Stimulated activated CD8-positive, alpha-beta memory T cell treated with anti-CD3 and anti-CD28 coated beads, Interleukin-15, amount 100 ng/mL, for 1 hour (primary cell): Measurements from ENCODE around the gene USH2A.
"Not testable (repeated sequence)": the region's sequence is repeated elsewhere in the genome, so short reads cannot be mapped to it uniquely, and the experiment has no call there.

ENCODE experiments used
- DNase-seq: peaks from one replicate; pipeline ENCODE4 v3.0.0-alpha.2; 2020; ENCODE audit warnings: low read depth

The USH2A gene

DNA sequence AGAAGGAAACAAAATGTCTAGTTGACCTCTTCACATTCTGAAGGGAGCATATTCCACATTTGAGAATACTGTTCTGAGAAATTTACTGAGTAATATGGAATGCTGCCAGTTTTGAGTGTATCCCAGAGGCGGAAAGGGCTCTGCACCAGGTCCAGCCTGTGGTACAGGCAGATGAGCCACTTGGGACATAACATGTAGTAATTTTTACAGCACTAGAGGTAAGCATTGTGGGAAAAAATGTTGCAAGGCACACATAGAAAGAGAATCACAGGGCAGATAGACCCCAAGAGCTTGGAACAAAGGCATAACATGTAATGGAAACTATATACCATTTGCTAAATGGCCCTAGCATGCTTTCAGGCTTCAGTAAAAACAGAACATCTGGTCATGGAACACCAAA, 228.5 kb downstream of the USH2A start:
- DNase-seq: no peak

DNA sequence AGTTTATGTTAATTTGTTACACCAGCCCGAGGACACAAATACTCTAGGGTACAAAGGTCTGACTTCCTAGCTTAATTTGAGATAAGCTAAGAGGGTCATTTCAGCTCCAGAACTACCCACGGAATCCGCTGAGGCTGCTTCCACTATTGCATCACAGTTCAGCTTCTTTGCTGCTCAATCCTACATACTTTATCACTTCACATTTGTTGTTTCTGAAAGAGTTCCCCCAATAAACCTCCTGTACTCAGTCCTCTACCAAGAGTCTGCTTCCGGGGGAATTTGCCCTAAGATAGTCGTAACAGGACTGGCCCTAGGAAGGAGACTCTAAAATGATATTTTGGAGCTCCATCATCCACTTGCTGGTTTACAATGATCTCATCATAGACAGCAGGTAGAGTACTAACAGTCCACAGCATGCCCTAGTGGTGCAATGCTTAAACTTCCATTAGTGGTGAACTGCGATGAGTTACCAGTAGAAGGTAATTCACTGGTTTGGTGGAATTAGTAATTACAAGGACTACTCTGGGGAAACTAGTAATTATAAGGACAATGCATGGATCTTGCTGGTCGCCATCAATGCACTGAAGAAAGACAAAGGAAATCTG, 229.3 kb downstream of the USH2A start:
- no peak for DNase-seq

DNA sequence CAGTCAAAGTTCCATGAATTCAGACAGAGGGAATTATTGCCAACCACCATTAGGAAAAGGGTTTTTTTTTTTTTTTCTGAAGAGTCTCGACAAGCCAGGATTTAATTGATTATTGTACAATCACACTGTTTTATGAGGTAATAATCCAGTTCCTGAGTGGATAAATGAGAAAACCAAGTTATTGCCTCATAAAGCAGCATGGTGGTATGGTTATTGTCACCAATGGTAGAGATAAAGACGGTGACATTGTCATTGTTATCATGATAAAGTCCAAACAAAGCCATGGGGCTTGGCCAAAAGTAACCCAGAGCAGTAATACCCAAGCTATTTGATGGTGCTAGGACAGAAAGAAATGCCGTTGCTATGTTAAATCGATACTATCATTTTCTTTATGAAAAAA, 232.8 kb downstream of the USH2A start:
- no peak for DNase-seq

DNA sequence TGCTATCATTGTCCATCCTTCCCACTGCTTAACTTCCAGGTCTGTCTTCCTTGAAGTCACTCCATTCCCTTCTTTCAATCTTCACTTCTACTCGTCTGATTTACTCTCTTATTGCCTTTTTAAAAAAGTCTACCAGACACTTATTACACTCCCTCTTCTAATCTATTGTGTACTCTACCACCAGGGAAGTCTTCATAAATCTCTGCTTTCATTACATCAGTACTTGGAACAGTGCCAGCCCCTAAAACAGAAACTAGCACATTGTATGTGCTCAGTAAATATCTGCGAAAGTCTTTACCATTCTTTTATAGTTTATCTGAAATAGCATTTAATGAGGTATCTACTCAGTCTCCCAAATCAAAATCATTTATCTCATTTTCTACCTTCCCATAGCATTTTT, 236.4 kb downstream of the USH2A start:
- DNase-seq: no peak

DNA sequence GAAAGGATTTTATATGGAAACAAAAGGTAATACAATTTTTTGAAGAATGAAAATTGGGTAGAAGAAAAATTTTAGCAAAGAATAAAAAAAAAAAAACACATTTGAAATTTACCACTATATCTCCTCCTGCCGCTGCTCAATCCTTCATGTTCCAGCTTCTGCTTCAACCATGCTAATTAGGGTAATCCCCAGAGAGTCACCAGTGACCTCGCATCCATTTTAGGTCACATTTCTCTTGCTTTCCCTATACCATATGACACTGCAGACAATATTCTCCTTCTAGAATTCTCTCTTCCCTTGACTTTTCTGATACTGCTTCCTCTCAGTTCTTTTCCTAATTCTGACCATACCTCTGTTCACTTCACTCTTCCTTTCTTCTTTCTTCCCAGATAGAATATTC, 237.1 kb downstream of the USH2A start:
- no peak for DNase-seq

DNA sequence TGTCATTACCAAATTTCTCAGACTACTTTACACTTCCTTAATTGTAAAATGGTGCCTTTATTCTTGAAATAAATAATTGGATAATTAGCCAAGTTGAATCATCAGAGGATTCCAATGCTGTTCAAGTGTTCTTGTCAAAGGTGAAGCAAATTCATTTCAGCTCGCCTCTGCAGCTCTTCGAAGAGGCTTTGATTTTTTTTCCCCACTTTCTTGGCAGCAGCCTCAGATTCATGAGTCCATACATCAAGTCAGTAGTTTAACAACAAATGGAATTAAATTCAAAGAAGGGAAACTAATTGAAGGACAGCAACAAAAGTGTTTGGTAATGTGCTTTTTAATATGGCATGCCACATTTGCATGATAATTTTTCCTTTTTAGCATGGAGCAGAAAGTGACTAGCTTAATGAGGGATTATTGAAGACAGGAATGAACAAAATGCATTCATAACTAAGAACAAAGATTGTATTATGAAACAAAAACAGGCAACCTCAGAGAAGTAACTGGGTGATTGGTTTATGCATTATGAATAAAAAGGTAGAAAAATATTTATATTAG, 239.0 kb downstream of the USH2A start:
- no peak for DNase-seq

DNA sequence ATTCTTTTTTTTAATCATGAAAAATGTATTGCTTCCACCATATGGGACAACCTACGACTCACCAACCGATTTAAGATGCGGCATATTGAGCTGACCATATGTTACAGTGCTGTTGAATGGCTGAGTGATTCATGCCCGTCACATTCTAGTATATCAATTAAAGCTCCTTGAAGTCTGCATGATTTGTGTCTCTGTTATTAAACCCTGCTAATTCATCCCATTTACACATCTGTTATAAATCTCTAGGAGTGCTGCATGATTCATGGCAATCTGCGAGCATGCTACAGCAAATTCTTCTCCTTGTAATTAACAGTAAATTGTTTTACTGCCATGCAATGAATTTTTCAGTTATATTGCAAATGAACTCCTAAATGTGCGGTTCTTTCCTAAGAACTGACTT, 239.8 kb downstream of the USH2A start:
- no peak for DNase-seq

DNA sequence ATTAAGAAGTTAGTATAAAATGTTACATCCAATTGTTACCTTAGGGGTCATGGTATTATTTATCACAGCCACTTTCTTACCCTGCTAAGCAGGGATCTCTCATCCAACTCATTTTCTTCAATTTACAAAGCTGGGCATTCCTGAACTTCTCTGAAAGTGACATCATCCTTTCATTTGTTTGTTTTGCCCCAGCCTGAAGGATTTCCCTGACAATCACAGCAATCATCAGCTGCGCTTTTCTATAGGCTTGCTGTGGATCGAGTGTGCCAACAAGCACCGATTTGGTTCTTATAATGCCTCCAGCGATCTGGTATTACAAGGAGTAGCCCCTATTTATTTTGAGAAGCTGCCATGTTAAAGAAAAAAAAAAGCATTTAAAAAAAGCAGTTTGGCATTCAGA, 240.2 kb downstream of the USH2A start:
- no peak for DNase-seq

DNA sequence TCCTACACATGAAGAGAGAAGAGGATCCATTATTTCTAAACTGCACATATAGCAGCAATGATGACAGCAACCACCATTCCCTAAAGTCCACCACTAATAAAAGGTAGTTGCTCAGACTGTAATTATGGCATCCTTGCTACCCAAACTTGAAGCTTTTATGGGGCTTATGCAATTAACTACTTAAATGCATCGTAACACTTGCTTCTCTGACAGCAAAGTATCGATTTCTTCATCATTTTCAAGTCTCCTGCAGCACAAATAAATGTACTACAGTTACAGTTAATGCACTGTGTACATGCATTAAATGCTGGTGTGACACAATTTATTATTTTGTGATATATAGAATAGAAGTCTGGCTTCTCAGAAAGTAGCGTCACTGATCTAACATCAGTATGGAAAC, 241.7 kb downstream of the USH2A start:
- DNase-seq: no peak

DNA sequence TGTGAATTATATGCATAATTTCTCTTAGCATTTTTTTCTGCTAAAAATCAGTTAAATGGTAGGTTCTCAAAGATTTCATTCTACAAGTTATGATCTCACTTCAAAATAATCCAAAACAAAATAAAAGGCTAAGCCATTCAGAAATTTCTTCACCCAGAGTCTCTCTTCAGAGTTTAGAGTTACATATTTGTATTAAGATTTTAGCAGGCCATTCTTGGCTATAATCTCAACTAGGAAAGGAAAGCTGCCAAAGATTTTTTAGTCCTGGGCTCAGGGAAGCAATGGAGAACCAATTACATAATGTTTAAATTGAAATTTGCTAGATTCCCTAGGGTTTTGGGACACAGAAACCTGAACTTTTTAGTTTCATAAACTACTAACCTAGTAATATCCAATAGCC, 245.0 kb downstream of the USH2A start:
- DNase-seq: no peak

DNA sequence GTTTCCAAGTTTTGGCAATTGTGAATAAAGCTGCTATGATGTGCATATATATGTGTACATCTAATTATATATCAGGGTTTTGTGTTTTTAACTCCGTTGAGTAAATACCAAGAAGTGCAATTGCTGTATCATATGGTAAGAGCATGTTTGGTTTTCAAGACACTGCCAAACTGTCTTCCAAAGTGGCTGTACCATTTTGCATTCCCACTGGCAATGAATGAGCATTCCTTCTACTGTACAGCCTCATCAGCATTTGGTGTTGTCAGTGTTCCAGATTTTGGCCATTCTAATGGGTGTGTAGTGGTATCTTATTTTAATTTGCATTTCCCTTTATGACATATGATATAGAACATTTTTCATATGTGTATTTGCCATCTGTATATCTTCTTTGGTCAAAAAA, 246.3 kb downstream of the USH2A start:
- DNase-seq: no peak

DNA sequence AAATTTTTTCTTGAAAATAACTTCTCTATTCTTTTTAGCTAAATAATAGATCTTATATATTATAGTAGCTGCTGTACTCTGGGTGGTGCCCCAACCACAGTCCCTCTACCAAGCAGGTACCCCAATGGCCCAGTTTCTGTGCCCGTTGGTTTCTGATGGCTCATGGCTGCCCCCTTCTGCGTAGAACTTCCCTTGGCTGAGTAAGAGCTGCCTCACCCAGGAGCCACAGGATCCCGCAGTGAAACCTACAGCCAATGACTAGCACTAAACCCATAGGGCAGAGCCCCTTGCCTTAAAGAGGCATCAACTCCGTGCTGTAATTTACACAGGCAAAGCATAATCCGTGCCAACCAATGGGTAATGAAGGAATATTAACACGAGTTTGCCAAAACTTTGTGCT, 247.5 kb downstream of the USH2A start:
- DNase-seq: no peak

DNA sequence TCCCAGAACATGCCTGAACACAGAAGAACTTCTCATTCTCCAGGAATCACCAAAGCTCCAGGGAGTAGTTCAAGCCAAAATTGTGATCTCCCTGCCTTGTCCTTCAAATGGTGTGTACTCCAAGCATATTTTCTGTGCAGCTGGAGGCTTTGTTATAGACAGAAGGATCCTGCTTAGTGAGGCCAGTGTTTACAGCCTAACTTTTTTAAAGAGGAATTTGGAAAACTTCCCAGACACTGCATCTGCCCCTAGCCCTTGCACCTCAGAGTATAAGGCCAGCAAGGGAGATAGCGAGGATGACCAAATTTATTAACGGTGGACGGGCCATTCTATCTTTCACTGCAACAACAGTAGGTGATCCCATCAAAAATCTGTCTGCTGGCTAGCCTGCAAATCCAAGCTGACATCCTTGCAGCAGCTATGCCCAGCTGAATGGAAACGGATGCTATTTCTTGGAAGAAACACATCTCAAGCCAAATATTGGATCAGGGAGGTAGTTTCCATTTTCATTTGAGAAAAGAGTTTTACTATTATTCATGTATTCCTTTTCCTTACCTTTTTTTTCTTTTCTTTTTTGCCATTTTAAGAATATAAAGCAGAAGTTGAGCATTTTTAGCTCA, 249.8 kb downstream of the USH2A start:
- DNase-seq: no peak

DNA sequence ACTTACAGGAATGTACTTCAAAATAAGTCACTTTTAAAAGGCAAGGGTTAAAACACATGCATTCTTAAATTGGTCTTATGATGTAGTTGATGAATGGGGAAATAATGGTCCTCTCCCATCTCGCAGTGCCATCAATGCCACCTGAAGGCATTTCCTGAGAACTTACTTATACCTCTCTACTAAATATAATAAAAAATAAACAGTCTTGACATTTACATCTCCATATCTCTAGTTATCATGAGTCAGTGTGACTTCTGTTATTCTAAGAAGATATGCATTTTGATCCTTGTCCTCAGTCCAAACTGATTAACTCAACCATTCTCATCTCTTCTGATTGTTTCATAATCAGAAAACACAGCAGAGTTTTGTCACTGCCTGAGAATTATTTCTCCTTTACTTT, 253.9 kb downstream of the USH2A start:
- DNase-seq: no peak

DNA sequence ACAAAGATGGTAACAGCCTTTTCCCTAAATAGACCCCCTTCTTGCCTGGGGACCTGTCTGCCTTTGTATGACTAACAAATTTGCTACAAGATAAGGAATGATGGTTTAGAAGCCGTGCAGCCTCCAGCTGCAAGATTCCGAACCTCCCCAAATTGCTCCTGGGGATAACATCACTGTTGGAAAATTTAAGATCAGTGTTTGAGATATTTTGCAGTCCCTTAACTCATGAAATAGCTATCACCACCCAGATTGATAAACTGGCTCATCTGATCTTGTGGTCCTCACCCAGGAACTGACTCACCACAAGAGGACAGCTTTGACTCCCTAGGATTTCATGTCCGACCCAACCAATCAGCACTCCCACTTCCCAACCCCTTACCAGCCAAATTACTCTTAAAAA, 254.7 kb downstream of the USH2A start:
- no peak for DNase-seq

DNA sequence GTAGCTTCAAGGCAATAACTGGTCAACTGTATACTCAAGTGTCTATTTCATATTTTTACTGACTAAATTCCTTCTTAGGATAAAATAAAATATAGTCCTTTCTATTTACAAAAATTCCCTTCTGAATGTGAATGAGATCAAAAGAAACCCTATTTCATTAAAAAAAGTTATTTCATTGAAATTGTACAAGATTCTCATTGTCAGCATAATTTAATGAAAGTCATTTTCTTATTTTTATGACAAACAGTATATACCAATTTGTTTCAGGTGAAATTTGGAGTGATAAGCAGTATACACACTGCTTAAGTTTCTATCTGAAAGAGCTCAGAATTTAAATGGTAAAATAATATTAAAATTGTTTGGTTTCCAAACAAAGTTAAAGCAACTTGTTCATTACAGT, 269.2 kb downstream of the USH2A start:
- DNase-seq: no peak

DNA sequence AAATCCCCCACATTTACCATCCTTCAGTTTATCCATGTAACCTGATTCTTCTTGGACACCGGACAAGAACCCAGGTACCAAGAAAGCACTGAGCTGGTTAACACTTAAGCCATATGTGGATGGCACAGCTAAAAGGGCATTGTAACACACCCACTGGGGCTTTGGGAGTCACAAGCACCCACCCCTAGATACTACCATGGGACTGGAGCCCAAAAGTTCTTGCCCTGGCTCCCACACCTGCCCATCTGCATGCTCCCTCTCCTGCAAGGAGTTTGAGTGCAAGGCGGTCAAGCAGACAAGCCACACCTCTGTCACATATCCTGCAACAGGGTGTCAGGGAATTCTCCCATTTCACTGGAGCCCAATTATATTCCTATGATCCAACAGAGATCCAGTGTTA, 270.1 kb downstream of the USH2A start:
- DNase-seq: no peak

DNA sequence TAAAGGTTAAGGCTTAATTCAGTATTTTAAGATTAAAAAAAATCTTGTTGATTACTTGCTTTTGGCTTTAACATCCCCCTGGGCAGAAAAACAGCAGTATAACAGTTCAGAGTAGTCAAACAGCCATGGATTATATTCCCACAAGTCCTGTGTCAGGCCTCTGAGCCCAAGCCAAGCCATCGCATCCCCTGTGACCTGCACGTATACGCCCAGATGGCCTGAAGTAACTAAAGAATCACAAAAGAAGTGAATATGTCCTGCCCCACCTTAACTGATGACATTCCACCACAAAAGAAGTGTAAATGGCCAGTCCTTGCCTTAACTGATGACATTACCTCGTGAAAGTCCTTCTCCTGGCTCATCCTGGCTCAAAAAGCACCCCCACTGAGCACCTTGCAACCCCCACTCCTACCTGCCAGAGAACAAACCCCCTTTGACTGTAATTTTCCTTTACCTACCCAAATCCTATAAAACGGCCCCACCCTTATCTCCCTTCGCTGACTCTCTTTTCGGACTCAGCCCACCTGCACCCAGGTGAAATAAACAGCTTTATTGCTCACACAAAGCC, 277.7 kb downstream of the USH2A start:
- not testable (repeated sequence) for DNase-seq

DNA sequence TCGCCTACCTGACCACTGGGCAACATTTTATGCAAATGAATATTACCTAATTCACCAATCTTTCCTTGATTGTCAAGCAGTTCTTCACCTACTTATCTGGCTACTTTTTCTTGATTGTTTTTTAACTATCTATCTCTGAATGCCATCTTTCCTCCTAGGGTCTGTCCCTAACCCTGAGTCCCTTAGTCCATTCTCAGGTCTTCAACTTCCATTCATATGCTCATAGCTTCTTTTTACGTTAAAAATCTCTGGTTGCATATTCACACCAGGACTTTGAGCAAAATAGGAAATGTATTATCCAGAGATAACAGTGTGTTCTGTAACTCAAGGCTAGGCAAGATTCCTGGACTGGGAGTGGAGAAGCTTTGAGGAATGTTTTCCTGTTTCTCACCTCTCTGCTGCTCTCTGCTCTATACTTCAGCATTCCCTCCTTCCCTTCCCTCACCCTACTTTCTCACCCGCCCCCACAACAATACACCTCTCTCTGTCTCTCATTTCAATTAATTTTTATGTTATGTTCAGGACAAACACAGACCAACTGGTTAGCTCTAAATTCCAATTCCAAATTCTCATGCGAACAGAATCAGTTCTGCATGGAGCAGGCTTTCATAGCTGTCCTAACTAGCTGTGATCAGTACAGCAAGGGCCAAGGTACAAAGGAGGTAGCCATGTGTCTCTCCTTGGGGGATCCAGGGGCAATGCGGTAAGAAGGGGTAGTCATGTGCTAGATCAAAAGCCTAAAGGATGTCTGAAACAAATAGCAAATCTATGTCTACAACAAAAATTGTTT, 278.4 kb downstream of the USH2A start:
- no peak for DNase-seq

DNA sequence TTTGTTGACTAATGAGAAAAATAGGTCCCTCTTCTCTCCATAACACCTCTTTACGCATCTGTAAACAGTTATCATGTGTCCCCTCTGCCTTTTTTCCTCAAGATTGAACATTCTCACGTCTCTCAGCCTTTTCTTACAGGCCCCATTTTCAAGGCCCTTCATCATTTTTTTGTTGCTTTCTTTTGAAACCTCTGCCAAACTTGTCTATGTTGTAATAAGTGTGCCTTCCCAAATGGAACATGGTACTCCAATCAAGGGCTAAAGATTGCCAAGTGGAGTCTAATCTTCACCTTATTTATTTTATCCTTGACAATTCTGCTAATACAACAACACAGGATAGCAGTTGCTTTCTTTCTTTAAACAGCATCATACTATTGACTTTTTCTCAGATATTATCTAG, 280.3 kb downstream of the USH2A start:
- DNase-seq: no peak

DNA sequence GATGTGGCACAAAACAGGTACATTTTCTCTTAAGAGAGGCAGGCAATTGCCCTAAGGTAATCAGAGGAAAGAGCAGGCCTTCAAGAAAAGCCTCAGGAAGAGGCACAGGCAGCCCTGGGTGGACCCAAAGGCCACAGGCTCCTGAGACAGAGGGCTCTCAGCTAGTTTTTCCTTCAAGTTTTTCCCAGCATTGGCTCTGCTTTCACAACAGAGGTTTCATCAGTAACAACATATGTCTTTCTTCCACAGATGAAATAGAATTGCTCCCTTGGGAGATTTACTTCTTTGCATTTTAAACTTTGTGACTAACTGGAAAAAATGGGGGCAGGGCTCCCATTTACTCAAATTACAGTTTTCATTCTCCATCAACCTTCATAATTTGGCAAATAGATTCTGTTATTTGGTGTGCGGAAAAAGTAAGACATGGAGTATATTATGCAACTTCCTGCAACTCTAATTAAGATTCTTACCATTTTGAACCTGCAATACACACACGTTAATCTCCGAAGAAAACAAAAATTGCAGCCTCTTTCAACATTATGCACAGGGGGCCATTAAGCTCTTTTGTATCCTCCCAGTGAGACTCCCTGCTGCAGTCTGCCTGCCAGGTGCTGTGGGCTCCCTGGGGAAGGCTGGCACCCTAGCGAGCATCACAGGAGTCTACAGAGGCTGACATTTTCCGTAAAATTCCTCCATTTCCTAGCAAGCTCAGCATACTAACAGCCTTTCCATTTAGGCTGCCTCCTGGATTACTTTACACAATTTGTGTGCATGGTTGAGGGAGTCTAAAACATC, 282.3 kb downstream of the USH2A start:
- no peak for DNase-seq

DNA sequence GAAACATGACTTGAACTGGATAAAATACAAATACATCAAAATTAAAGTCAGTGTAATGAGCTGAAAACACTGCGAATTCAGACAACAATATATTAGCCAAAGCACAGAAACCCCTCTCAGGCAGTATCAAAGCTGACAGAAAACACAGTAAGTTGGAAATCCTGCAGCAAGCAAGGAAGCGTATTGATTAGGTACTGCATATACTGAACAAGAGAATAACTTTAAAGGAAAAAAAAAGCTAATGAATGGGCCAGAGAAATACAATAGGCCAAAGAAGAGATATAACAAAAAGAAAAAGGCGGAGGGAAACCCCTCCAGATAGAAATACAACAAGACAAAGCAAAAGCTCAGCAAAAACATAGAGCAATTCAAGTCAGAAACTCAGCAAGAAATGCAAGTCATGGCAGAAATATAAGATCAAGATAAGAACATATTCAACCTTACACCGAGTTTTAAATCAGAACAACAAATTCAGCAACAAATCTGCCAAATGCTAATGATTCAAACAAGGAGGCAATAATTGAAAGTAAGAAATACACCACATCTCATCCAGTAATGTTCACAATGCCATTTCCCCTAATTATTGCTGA, 299.0 kb downstream of the USH2A start:
- DNase-seq: no peak
